Naive thymus-derived CD4-positive, alpha-beta T cell (primary cell): ENCODE data around the gene GRIN2C. TPM values are rescaled to one million over a fixed set of nuclear protein-coding genes. Genes with fewer than 3 reads are reported as not detected.

ENCODE experiments used
- ATAC-seq: fragments of 150-1000 bp; cut with Tn5 transposase; 2 replicates; pipeline ENCODE4 v1.10.0; 2021; ENCODE audit warnings: mild to moderate bottlenecking, moderate library complexity
- CTCF ChIA-PET: fragments of 350-600 bp; sonication (Branson Sonifier 250); formaldehyde crosslinking; loops from one replicate; lab custom pipeline; 2021; ENCODE audit warnings: antibody characterized with exemption; lab: Charles Lee
- POLR2A ChIA-PET: fragments of 350-600 bp; sonication (Branson Sonifier 250); formaldehyde crosslinking; loops from one replicate; lab custom pipeline; 2021; ENCODE audit warnings: antibody characterized with exemption, inconsistent platforms; lab: Charles Lee
- DNase-seq, 9 donors: peaks; one replicate each; pipeline versions ENCODE4 v3.0.0 to v3.0.0-alpha.2; 2020 to 2022; ENCODE audit warnings: mixed read lengths in 1 of 9
- H3K27ac ChIP-seq: one replicate; pipeline ENCODE4 v1.7.0; 2013; ENCODE audit warnings: mild to moderate bottlenecking, low read depth, low read length, moderate library complexity
- H3K27me3 ChIP-seq, 2 donors: one replicate each; pipeline ENCODE4 v1.7.0; 2013; ENCODE audit warnings: low read length in 2 of 2, mild to moderate bottlenecking in 2 of 2, moderate library complexity in 2 of 2; ENCODE audit not compliant: control insufficient read depth in 2 of 2, insufficient read depth in 2 of 2
- H3K36me3 ChIP-seq, 3 experiments: 1 replicate in 2 of 3; 2 replicates in 1 of 3; pipeline ENCODE4 v1.7.0; 2013; ENCODE audit warnings: low read length in 3 of 3, mild to moderate bottlenecking in 3 of 3, moderate library complexity in 1 of 3; ENCODE audit not compliant: insufficient read depth in 3 of 3, control insufficient read depth in 2 of 3
- H3K4me1 ChIP-seq, 2 donors: one replicate each; pipeline ENCODE4 v1.7.0; 2013; ENCODE audit warnings: low read length in 2 of 2, mild to moderate bottlenecking in 2 of 2, moderate library complexity in 1 of 2; ENCODE audit not compliant: control insufficient read depth in 2 of 2, insufficient read depth in 2 of 2
- H3K4me3 ChIP-seq: 2 replicates; pipeline ENCODE4 v1.7.0; 2013; ENCODE audit warnings: mild to moderate bottlenecking, low read length
- H3K9me3 ChIP-seq, 3 experiments: 1 replicate in 2 of 3; 2 replicates in 1 of 3; pipeline ENCODE4 v1.7.0; 2013; ENCODE audit warnings: low read length in 3 of 3; ENCODE audit not compliant: control insufficient read depth in 2 of 3
- H3K27ac Mint-ChIP-seq, 9 donors: one replicate each; pipeline ENCODE4 v1.8.0; 2020 to 2022; ENCODE audit warnings: mixed read lengths in 9 of 9, mild to moderate bottlenecking in 8 of 9, moderate library complexity in 5 of 9, inconsistent platforms in 2 of 9
- H3K27me3 Mint-ChIP-seq, 5 donors: one replicate each; pipeline ENCODE4 v1.8.0; 2021 to 2022; ENCODE audit warnings: mixed read lengths in 5 of 5, mild to moderate bottlenecking in 1 of 5
- H3K36me3 Mint-ChIP-seq, 5 donors: one replicate each; pipeline ENCODE4 v1.8.0; 2020 to 2022; ENCODE audit warnings: mixed read lengths in 5 of 5, mild to moderate bottlenecking in 3 of 5, inconsistent platforms in 1 of 5
- H3K4me1 Mint-ChIP-seq, 7 donors: one replicate each; pipeline ENCODE4 v1.8.0; 2020 to 2022; ENCODE audit warnings: mixed read lengths in 7 of 7, mild to moderate bottlenecking in 3 of 7, inconsistent platforms in 1 of 7
- H3K4me3 Mint-ChIP-seq, 10 donors: one replicate each; pipeline ENCODE4 v1.8.0; 2020 to 2022; ENCODE audit warnings: mild to moderate bottlenecking in 10 of 10, mixed read lengths in 10 of 10, moderate library complexity in 6 of 10, inconsistent platforms in 2 of 10
- H3K9me3 Mint-ChIP-seq, 11 donors: one replicate each; pipeline ENCODE4 v1.8.0; 2020 to 2022; ENCODE audit warnings: mixed read lengths in 11 of 11, mild to moderate bottlenecking in 4 of 11, inconsistent platforms in 1 of 11, moderate library complexity in 1 of 11
- intact Hi-C, 2 donors: fragments of 100-400 bp; cut with micrococcal nuclease; formaldehyde crosslinking; loops; one replicate each; pipeline ENCODE4 v1.15.1; 2023
- polyA plus RNA-seq, 2 donors: library from polyadenylated mRNA; unstranded; fragments of 300-500 nt; fragmentation: Illumina TruSeq; gene quantifications; one replicate each; pipeline ENCODE4 v1.2.3, GENCODE V29; 2021
- total RNA-seq, 6 experiments: library from RNA in 5 of 6; stranded (reverse) in 5 of 6; gene quantifications; 1 replicate in 5 of 6; 2 replicates in 1 of 6; pipeline ENCODE4 v1.2.3 and lab custom pipeline; 2021 to 2026

GRIN2C gene
- total and polyA plus RNA-seq, 7 experiments from 2014 or later, result 0.12 to 0.15 TPM; not detected in 5

DNA sequence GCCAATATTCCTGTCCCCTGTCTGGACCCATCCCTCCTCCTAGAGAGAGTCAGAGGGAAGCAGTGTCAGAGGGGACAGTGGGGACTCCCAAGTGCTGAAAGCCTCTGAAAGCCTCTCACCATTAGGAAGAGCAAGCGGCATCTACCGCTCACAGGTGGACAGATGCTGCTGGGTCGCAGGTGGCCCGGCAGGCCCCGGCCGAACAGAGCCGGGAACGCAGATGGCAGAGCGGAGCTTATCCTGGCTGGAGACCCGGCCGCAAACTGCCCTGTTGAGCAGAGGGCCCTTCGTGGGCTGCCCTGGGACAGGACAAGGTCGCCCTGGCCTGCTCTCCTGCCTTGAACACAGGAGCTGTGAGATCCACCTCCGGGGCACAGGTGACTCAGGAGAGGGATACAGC lies 60.6 kb downstream of the GRIN2C start:
- no peak overlapping the region for H3K4me3 Mint-ChIP-seq
- no peaks in the 10 kb centered on the region for H3K4me1 ChIP-seq
- no peaks in the 10 kb centered on the region for H3K9me3 ChIP-seq
- no peak overlapping the region for H3K4me3 ChIP-seq
- H3K9me3 Mint-ChIP-seq, result no peaks in the 10 kb centered on the region
- H3K36me3 ChIP-seq, result peaks cover 0 to 93% (median 21%) of the 10 kb centered on the region in 3 experiments
- no peak for DNase-seq
- no peaks in the 10 kb centered on the region for H3K27me3 ChIP-seq
- H3K27ac Mint-ChIP-seq, result no peak overlapping the region
- POLR2A ChIA-PET, result interaction anchor here (0.8 kb wide), 1 partner anchor 24 kb away, joined by 3 read pairs; no protein-coding TSS in a partner anchor
- H3K27me3 Mint-ChIP-seq, result no peaks in the 10 kb centered on the region
- intact Hi-C loops, result no loop called here
- no peak overlapping the region for H3K27ac ChIP-seq
- CTCF ChIA-PET, result no interaction called here
- H3K36me3 Mint-ChIP-seq, result peaks cover 4 to 68% (median 31%) of the 10 kb centered on the region in 5 donors
- ATAC-seq, result no peak
- peaks cover 0 to 4% (median 1%) of the 10 kb centered on the region in 7 donors for H3K4me1 Mint-ChIP-seq

- Histone ChIP-seq H3K9me3 (no peaks in the 10 kb centered on the region), H3K4me3 (no peak overlapping the region), H3K27me3 (no peaks in the 10 kb centered on the region), H3K36me3 (peaks cover 0 to 96% (median 22%) of the 10 kb centered on the region in 3 experiments), H3K4me1 (no peaks in the 10 kb centered on the region), H3K27ac (no peak overlapping the region)
- no peaks in the 10 kb centered on the region for H3K9me3 Mint-ChIP-seq
- no peak overlapping the region for H3K4me3 Mint-ChIP-seq
- peaks cover 4 to 62% (median 27%) of the 10 kb centered on the region in 5 donors for H3K36me3 Mint-ChIP-seq
- intact Hi-C loops, result no loop called here
- POLR2A ChIA-PET, result no interaction called here
- DNase-seq (no peak), ATAC-seq (no peak)
- CTCF ChIA-PET, result no interaction called here
- peaks cover 0 to 4% (median 0%) of the 10 kb centered on the region in 7 donors for H3K4me1 Mint-ChIP-seq
- H3K27ac Mint-ChIP-seq, result no peak overlapping the region
- H3K27me3 Mint-ChIP-seq, result no peaks in the 10 kb centered on the region
Measured at GRCh38 chr17:74798239-74798707, 61.4 kb downstream of the GRIN2C start.

DNA sequence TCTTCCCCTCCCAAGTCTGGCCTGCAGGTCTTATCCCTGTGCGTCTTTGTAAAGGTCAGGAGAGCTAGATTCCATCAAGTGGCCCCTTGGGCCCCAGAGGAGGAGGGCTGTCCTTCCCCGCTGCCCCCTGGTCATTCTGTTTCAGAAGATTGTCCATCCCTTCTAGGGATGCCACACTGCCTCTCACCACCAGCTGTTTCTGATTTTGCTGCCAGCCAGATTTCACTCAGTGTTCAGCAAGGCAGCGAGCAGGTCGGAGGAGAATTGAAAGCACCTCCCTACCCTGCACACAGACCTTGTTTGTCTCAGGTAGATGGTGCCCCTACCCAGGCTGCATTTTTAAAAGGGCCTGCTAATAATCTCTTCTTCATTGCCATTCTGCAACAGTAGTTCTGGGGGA lies 61.9 kb downstream of the GRIN2C start:
- Mint-ChIP-seq H3K27me3 (no peaks in the 10 kb centered on the region), H3K9me3 (no peaks in the 10 kb centered on the region), H3K4me1 (peaks cover 0 to 7% (median 1%) of the 10 kb centered on the region in 7 donors), H3K36me3 (peaks cover 4 to 64% (median 27%) of the 10 kb centered on the region in 5 donors), H3K4me3 (no peak overlapping the region), H3K27ac (no peak overlapping the region)
- no peaks in the 10 kb centered on the region for H3K4me1 ChIP-seq
- ATAC-seq, result no peak
- H3K27ac ChIP-seq, result no peak overlapping the region
- intact Hi-C loops, result no loop called here
- H3K9me3 ChIP-seq, result no peaks in the 10 kb centered on the region
- ChIA-PET CTCF (no interaction called here), POLR2A (no interaction called here)
- H3K4me3 ChIP-seq, result no peak overlapping the region
- no peak for DNase-seq
- H3K27me3 ChIP-seq, result no peaks in the 10 kb centered on the region
- H3K36me3 ChIP-seq, result peaks cover 0 to 96% (median 22%) of the 10 kb centered on the region in 3 experiments

DNA sequence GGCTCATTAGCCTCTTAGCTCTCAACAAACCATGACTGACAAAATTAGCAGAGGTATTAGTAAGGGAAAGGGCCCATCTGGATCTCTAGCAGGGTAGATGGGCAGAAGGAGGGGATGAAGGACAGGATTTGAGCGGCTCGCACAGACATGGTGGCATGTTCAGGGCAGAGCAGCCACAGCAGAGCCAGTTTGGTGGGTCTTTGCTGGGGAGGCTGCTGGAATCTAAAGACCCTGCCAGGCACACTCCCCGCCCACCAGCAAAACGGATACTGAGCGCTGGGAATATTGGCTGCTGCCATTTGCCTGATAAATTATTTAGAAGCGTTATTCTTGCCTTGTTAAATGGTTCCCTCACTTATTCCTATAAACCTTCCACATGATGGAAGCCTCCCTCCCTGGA lies 62.8 kb downstream of the GRIN2C start:
- Mint-ChIP-seq H3K4me3 (no peak overlapping the region), H3K36me3 (peaks cover 4 to 63% (median 27%) of the 10 kb centered on the region in 5 donors), H3K9me3 (no peaks in the 10 kb centered on the region), H3K27me3 (no peaks in the 10 kb centered on the region), H3K27ac (no peak overlapping the region), H3K4me1 (peaks cover 0 to 12% (median 6%) of the 10 kb centered on the region in 7 donors)
- DNase-seq (no peak), ATAC-seq (no peak)
- ChIA-PET CTCF (no interaction called here), POLR2A (no interaction called here)
- Histone ChIP-seq H3K27ac (no peak overlapping the region), H3K9me3 (no peaks in the 10 kb centered on the region), H3K27me3 (no peaks in the 10 kb centered on the region), H3K4me3 (no peak overlapping the region), H3K4me1 (no peaks in the 10 kb centered on the region), H3K36me3 (peaks cover 0 to 91% (median 22%) of the 10 kb centered on the region in 3 experiments)
- intact Hi-C loops, result no loop called here

- DNase-seq (no peak), ATAC-seq (no peak)
- Mint-ChIP-seq H3K27ac (no peak overlapping the region), H3K4me1 (peaks cover 4 to 17% (median 11%) of the 10 kb centered on the region in 7 donors), H3K36me3 (peaks cover 6 to 62% (median 27%) of the 10 kb centered on the region in 5 donors), H3K9me3 (no peaks in the 10 kb centered on the region), H3K27me3 (no peaks in the 10 kb centered on the region), H3K4me3 (no peak overlapping the region)
- ChIA-PET CTCF (interaction anchor here (0.6 to 1.2 kb wide), 2 partner anchors 69 to 91 kb away, joined by 3 read pairs; no protein-coding TSS in a partner anchor), POLR2A (no interaction called here)
- Histone ChIP-seq H3K4me3 (no peak overlapping the region), H3K36me3 (peaks cover 0 to 85% (median 19%) of the 10 kb centered on the region in 3 experiments), H3K4me1 (peaks cover 5 to 6% of the 10 kb centered on the region in 2 donors), H3K27ac (no peak overlapping the region), H3K9me3 (no peaks in the 10 kb centered on the region), H3K27me3 (no peaks in the 10 kb centered on the region)
- intact Hi-C loops, result no loop called here
Measured at GRCh38 chr17:74796211-74796610, 63.5 kb downstream of the GRIN2C start.

DNA sequence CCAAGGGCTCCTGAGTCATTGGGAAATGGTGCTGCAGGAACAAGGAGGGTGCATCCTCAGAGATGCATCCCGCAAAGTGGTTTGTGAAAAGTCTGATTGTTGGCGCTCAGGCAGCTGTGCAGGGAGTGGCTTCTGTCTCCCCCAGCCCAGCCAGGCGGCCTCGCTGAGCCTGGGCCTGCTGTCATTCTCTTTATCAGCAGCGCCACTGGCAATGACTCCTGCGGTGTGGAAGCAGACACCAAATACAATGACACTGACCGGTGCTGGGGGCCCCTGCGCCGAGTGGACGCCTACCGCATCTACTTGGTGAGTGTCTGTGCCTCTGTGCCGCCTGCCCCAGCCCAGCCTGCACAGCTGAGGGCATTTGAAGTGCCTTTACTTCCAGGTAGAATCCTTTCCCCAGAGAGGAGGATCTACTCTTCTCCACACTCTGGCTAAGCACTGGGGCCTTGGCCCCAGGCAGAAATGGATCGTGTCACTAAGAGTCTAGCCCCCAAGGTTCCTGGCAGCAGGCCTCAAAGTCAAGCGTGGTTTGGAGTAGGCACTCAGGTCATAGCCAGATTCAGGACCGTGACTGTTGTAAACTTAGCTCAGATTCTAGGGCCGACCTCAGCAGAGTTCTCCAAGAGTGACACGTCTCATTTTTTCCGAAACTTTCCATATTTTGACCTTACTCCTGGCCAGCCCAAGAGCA lies 64.2 kb downstream of the GRIN2C start:
- Histone ChIP-seq H3K4me1 (peaks cover 12 to 14% of the 10 kb centered on the region in 2 donors), H3K4me3 (no peak overlapping the region), H3K27ac (no peak overlapping the region), H3K27me3 (no peaks in the 10 kb centered on the region), H3K9me3 (no peaks in the 10 kb centered on the region), H3K36me3 (peaks cover 0 to 78% (median 19%) of the 10 kb centered on the region in 3 experiments)
- no peaks in the 10 kb centered on the region for H3K27me3 Mint-ChIP-seq
- intact Hi-C loops, result no loop called here
- ATAC-seq (no peak), DNase-seq (no peak)
- H3K9me3 Mint-ChIP-seq, result no peaks in the 10 kb centered on the region
- ChIA-PET POLR2A (interaction anchor here (1.0 kb wide), 1 partner anchor 19 kb away, joined by 3 read pairs; the partner anchor contains the start of gene NAT9), CTCF (interaction anchor here (0.6 to 1.6 kb wide), 4 partner anchors 59 to 92 kb away, joined by 3 to 4 read pairs (median 3); partner anchors contain the start of gene RAB37)
- H3K27ac Mint-ChIP-seq, result no peak overlapping the region
- H3K4me1 Mint-ChIP-seq, result peaks cover 10 to 25% (median 18%) of the 10 kb centered on the region in 7 donors
- no peak overlapping the region for H3K4me3 Mint-ChIP-seq
- H3K36me3 Mint-ChIP-seq, result peaks cover 6 to 60% (median 27%) of the 10 kb centered on the region in 5 donors
